Epithelial cell of proximal tubule (primary cell): ENCODE measurements around the gene TBCA. TPM values are rescaled to one million over a fixed set of nuclear protein-coding genes. Genes with fewer than 3 reads are reported as not detected.

Experiments
- DNase-seq: peaks from one replicate; pipeline ENCODE4 v3.0.0-alpha.2; 2011; ENCODE audit warnings: low read depth
- H3K4me3 ChIP-seq: 2 replicates; pipeline ENCODE4 v1.5.1; 2011; ENCODE audit warnings: low read depth, mild to moderate bottlenecking, low read length
- CTCF ChIP-seq: conservative IDR thresholded peaks from 2 replicates; pipeline ENCODE4 v1.5.1; 2012; ENCODE audit warnings: low read depth, mild to moderate bottlenecking, low read length
- total RNA-seq: library from RNA; depleted of rRNA; stranded (reverse); fragments of >200 nt; gene quantifications from 2 replicates; pipeline ENCODE4 v1.2.3, GENCODE V29; 2015

TBCA gene
- total RNA-seq, 1 donor from 2014 or later, result 362 TPM

GRCh38 chr5:77645158-77645994 lies 130.8 kb downstream of the TBCA start:
- H3K4me3 ChIP-seq, result no peak overlapping the region

DNA sequence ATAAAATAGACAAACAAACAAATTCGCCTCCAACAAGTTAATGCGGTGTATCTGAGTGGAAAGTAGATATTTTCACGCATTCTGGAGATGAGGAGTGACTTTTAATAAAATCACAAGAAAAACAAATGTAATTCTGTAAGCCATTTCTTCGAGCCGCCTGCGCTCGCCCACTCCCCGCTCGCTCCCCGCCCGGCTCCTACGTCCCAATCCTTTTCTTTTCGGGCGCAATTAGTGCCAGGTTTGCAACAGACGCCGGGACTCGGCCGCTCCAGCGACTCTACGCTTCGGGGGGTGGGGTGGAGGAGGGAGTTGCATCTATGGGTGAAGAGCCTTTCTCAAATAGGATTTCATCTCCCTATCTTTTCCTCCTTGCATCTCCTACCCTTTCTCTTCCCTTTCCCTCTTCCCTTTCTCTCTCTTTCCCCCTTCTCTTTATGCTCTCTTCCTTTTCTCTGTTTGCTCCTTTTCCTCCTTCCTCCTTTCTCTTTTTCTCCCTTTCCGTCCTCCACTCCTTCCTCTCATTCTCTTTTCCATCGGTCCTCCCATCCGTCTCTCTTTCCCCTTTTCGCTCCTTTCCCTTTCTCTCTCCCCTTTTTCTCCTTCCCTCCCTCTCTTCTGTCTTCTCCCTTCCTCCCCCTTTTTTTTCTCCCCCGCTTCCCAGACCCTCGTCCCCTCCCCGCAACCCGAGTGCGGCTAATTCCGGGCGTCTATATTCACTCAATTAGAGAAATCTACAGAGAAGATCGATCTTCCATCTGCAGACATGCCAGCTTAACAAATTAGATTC lies 131.6 kb downstream of the TBCA start:
- TF ChIP-seq CTCF, result no peak
- no peak for DNase-seq
- H3K4me3 ChIP-seq, result no peak overlapping the region

More at GRCh38 chr5:77645158-77645994, 130.8 kb downstream of the TBCA start:
- peak; percentile 36 for TF ChIP-seq CTCF
- DNase-seq, result no peak

DNA sequence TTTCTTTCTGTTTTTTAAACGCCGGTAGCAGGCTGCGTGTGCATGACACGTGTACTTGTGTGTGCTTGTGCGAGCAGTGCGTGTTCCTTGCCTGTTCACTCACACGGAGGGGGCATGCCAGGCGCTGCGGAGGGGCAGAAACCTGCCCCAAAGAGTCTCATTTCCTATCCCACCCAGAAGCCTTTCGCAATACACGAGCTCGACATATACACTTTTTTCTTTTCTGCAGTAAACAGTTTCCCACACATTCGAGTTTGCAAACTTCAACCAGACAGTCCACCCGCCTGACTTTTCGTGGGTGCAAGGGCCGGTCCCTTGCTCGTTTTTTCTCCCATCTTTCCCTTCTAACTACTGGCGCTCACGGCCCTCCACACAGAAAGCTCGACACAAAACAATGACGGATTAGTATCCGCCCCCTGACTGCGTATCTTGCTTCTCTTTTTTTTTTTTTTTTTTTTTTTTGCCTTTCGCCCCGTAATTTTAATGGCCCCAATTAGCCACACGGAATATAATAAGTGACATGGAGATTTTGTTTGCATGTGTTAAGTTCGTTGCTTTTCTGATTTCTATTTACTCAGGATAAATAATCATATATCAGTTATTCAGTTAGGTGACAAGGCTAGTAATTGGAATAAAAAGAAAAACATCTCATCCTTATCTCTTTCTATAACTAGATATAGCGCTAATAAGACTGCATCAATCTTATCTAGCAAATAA lies 132.3 kb downstream of the TBCA start:
- TF ChIP-seq CTCF, result no peak
- no peak overlapping the region for H3K4me3 ChIP-seq

DNA sequence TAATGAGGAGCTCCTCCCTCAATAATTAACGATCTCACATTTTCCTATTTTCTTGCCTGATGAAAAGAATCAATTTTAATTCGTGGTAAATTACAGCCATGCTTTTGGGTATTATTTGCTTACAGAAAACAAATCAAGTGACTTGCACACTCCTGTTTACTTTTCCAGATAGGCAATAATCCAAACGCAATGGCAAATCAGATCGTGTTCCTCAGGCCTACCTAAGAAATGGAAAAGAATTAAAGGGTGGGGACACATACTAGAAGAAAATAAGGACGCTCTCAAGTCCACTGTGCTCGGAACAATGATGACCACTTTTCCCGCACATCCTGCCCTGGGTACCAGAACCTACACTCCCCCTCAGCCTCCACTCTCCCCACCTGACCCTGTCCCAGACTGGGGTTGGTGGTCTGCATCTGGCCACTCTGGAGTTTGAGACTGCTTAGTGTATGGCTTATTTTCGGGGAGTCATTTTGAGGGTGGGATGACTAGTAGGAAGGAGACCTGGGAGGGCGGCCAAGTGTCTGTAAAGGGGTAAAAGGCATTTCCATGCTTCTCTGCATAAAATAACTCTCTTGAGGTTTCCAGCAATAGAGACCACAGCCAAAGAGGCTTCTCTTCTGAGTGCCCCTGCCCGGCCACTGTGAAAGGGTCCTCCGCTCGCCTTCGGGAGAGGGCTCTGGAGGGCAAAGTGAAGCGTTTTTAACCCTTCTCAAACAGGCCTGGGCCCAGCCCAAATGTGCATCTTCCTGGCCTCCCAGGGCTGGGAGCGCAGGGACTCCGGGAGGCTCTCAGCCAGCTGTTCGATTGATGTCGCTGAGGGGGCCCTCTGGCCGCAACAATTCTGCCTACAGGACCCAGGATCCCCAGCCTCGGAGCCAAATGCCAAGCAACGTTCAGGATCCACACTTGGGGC lies 133.1 kb downstream of the TBCA start:
- TF ChIP-seq CTCF, result no peak
- no peak for DNase-seq
- H3K4me3 ChIP-seq, result no peak overlapping the region

More for the DNA sequence above, 132.3 kb downstream of the TBCA start:
- no peak for DNase-seq

- H3K4me3 ChIP-seq, result no peak overlapping the region
- TF ChIP-seq CTCF, result no peak
- no peak for DNase-seq
Observed at GRCh38 chr5:77641963-77642737, 134.0 kb downstream of the TBCA start.
